Heart left ventricle (tissue), 16 donors: ENCODE results near the gene HTR3B. TPM values are rescaled to one million over a fixed set of nuclear protein-coding genes. Genes with fewer than 3 reads are reported as not detected.
A peak's percentile ranks its signal among the peaks of the same experiment; 100 is the strongest.

Experiments
- ATAC-seq, 4 donors: fragments of 200-7000 bp; cut with Tn5 transposase; one replicate each; pipeline ENCODE4 v1.9.1; 2020 to 2022; ENCODE audit warnings: moderate library complexity in 4 of 4, mild to moderate bottlenecking in 3 of 4, moderate number of reproducible peaks in 1 of 4
- DNase-seq, 5 donors: peaks; one replicate each; pipeline ENCODE4 v3.0.0-alpha.2; 2020
- H3K27ac ChIP-seq, 12 donors: fragments of 200-600 bp; sonication (generic) in 4 of 12; one replicate each; pipeline versions ENCODE4 v1.5.0 to v1.8.0; 2016 to 2022; ENCODE audit warnings: mild to moderate bottlenecking in 2 of 12
- H3K27me3 ChIP-seq, 9 donors: fragments of 200-600 bp; sonication (generic) in 2 of 9; one replicate each; pipeline versions ENCODE4 v1.5.1 to v1.8.0; 2016 to 2022; ENCODE audit warnings: mild to moderate bottlenecking in 3 of 9
- H3K36me3 ChIP-seq, 9 donors: fragments of 200-600 bp; sonication (generic) in 2 of 9; one replicate each; pipeline versions ENCODE4 v1.5.0 to v1.8.0; 2018 to 2022; ENCODE audit warnings: mild to moderate bottlenecking in 2 of 9
- H3K4me1 ChIP-seq, 12 donors: fragments of 200-600 bp; sonication (generic) in 4 of 12; one replicate each; pipeline versions ENCODE4 v1.5.0 to v1.8.0; 2016 to 2022; ENCODE audit warnings: mild to moderate bottlenecking in 3 of 12
- H3K4me3 ChIP-seq, 12 donors: fragments of 200-600 bp; sonication (generic) in 4 of 12; one replicate each; pipeline versions ENCODE4 v1.5.0 to v1.8.0; 2017 to 2022; ENCODE audit warnings: mild to moderate bottlenecking in 9 of 12, moderate library complexity in 4 of 12
- H3K9me3 ChIP-seq, 12 donors: fragments of 200-600 bp; sonication (generic) in 4 of 12; one replicate each; pipeline versions ENCODE4 v1.5.0 to v1.8.0; 2016 to 2022; ENCODE audit warnings: mild to moderate bottlenecking in 1 of 12
- CTCF ChIP-seq, 12 donors: fragments of 200-600 bp; sonication (generic) in 4 of 12; IDR thresholded peaks; one replicate each; pipeline versions ENCODE4 v1.5.0 to v1.8.0; 2018 to 2022; ENCODE audit warnings: antibody characterized with exemption in 12 of 12, mild to moderate bottlenecking in 5 of 12
- POLR2A ChIP-seq, 2 donors: fragments of 450-650 bp; IDR thresholded peaks; one replicate each; pipeline ENCODE4 v1.6.1; 2017; ENCODE audit warnings: antibody characterized with exemption in 2 of 2, mild to moderate bottlenecking in 2 of 2, moderate library complexity in 2 of 2
- whole genome bisulfite sequencing, 4 donors: extraction: QIAGEN DNeasy Blood & Tissue Kit in 2 of 4; methylation state at CpG; one replicate each; pipeline versions ENCODE4 v1.1.5 to v1.1.7; 2013 to 2018; 5-methylcytosine and 5-hydroxymethylcytosine counted together
- intact Hi-C, 10 donors: fragments of 100-400 bp; cut with DNase I; formaldehyde crosslinking; loops; one replicate each; pipeline versions ENCODE4 v1.11.1 to v1.14.2; 2022
- polyA plus RNA-seq, 2 donors: library from polyadenylated mRNA; stranded (reverse); fragments of 200-250 nt; gene quantifications; one replicate each; pipeline ENCODE4 v1.2.3, GENCODE V29; 2013
- total RNA-seq, 9 donors: library from RNA; depleted of rRNA in 2 of 9; stranded (reverse); fragments of >200 nt in 2 of 9; fragmentation: NEBNext Ultra II Directional in 3 of 9; extraction: Animal tissue kit (Norgen Biotek cat#: 25700) in 3 of 9; gene quantifications; one replicate each; pipeline versions ENCODE4 v1.1.0 to v1.2.4, GENCODE V29; 2016 to 2023
- donor health status: ischemic (EF 13 %, LVEDD 7.1; RV severe dilation, severe dysfunction).
- donor health status: healthy with polysubstance abuse.
- donor health status: DM: no; HTN: yes; CAD: no.
- donor health status: DM: no; HTN: no; CAD: no.
- donor health status: ischemic (EF 25% LVEDD 6.9; RV normal size, moderate dysfunction).
- donor health status: ischemic (EF 25% LVEDD 5.7; RV mildly dilated, moderate dysfunction).
- donor health status: healthy.
- donor health status: DM: yes; HTN: yes; CAD: no.
- donor health status: ischemic (EF 35%, LVEDD 5.7; RV mildly dilated, moderate dysfunction).
- donor health status: nonischemic (EF 11% LVEDD 7.7; RV severe dilation, severe dysfunction).
- donor health status: DM: yes; HTN: yes; CAD: no.
- donor health status: PGD.
- donor health status: ischemic (EF 29% LVEDD 5.4; RV normal size, mild dysfunction).
- donor health status: nonischemic (EF 23%, LVEDD 6.1; RV moderate dilation, normal function).

Gene HTR3B
- total and polyA plus RNA-seq, 11 donors, result not detected

GRCh38 chr11:113867843-113868503, 36.6 kb upstream of the HTR3B start:
- peaks cover 0 to 62% (median 11%) of the 10 kb centered on the region in 12 donors for H3K4me1 ChIP-seq
- H3K27me3 ChIP-seq, result no peaks in the 10 kb centered on the region
- no peaks in the 10 kb centered on the region for H3K9me3 ChIP-seq
- TF ChIP-seq CTCF (IDR thresholded peaks at IDR 0.05) (no peak), POLR2A (IDR thresholded peaks at IDR 0.05) (no peak)
- peaks cover 0 to 23% (median 0%) of the 10 kb centered on the region in 9 donors for H3K36me3 ChIP-seq
- peak overlapping the region in 6 of 12 donors; percentile 6 to 56 (median 22) for H3K27ac ChIP-seq
- no peak for ATAC-seq
- H3K4me3 ChIP-seq, result no peak overlapping the region
- intact Hi-C loops, result no loop called here
- no peak for DNase-seq
- WGBS, 4 donors, result 48 to 71% (median 61%) methylated on average over 3 of the region's 3 CpGs

GRCh38 chr11:113871336-113871735, 33.3 kb upstream of the HTR3B start:
- Histone ChIP-seq H3K36me3 (peaks cover 0 to 15% (median 0%) of the 10 kb centered on the region in 9 donors), H3K9me3 (no peaks in the 10 kb centered on the region), H3K27me3 (no peaks in the 10 kb centered on the region), H3K4me3 (peak overlapping the region in 2 of 12 donors; percentile 5 to 8), H3K27ac (peak overlapping the region; percentile 51 to 97 (median 88)), H3K4me1 (peaks cover 0 to 51% (median 18%) of the 10 kb centered on the region in 12 donors)
- 54 to 68% (median 60%) methylated on average over 3 of the region's 3 CpGs for WGBS, 4 donors
- TF ChIP-seq CTCF (IDR thresholded peaks at IDR 0.05) (no peak), POLR2A (IDR thresholded peaks at IDR 0.05) (no peak)
- ATAC-seq, result no peak
- DNase-seq, result no peak
- intact Hi-C loops, result loop anchor here in 1 of 10 donors (10.0 kb wide), 1 partner anchor 303 kb away; no protein-coding TSS in a partner anchor

- peak overlapping the region; percentile 80 to 98 (median 90) for H3K27ac ChIP-seq
- H3K36me3 ChIP-seq, result peaks cover 0 to 5% (median 0%) of the 10 kb centered on the region in 9 donors
- intact Hi-C loops, result loop anchor here in 1 of 10 donors (10.0 kb wide), 1 partner anchor 302 kb away; no protein-coding TSS in a partner anchor
- peak in 4 of 5 donors; percentile 59 to 77 (median 66) for DNase-seq
- WGBS, 4 donors, result 27 to 35% (median 28%) methylated on average over 5 of the region's 5 CpGs
- H3K4me1 ChIP-seq, result peaks cover 0 to 49% (median 19%) of the 10 kb centered on the region in 12 donors
- H3K9me3 ChIP-seq, result no peaks in the 10 kb centered on the region
- peak overlapping the region in 11 of 12 donors; percentile 60 to 90 (median 81) for H3K4me3 ChIP-seq
- ATAC-seq, result peak; percentile 69 to 83 (median 75)
- no peak for TF ChIP-seq CTCF (IDR thresholded peaks at IDR 0.05)
- TF ChIP-seq POLR2A (IDR thresholded peaks at IDR 0.05), result peak in 1 of 2 donors; percentile 71
- H3K27me3 ChIP-seq, result no peaks in the 10 kb centered on the region
Measured at GRCh38 chr11:113873236-113873626, 31.4 kb upstream of the HTR3B start.

- TF ChIP-seq CTCF (IDR thresholded peaks at IDR 0.05) (no peak), POLR2A (IDR thresholded peaks at IDR 0.05) (no peak)
Measured at GRCh38 chr11:113874096-113874495, 30.5 kb upstream of the HTR3B start.

More at GRCh38 chr11:113874096-113874495, 30.5 kb upstream of the HTR3B start:
- Histone ChIP-seq H3K4me1 (peaks cover 0 to 49% (median 19%) of the 10 kb centered on the region in 12 donors), H3K9me3 (no peaks in the 10 kb centered on the region), H3K4me3 (peak overlapping the region; percentile 60 to 90 (median 80)), H3K27ac (peak overlapping the region; percentile 80 to 98 (median 90)), H3K36me3 (peaks cover 0 to 4% (median 0%) of the 10 kb centered on the region in 9 donors), H3K27me3 (no peaks in the 10 kb centered on the region)
- no peak for ATAC-seq
- WGBS, 4 donors, result 35 to 68% (median 57%) methylated on average over 19 of the region's 19 CpGs
- intact Hi-C loops, result loop anchor here in 1 of 10 donors (10.0 kb wide), 1 partner anchor 301 kb away; no protein-coding TSS in a partner anchor
- DNase-seq, result no peak
